Fibroblast of gingiva (primary cell): ENCODE data around the gene DENND5A.
"Not testable (repeated sequence)": the region's sequence is repeated elsewhere in the genome, so short reads cannot be mapped to it uniquely, and the experiment has no call there.

ENCODE experiments used
- DNase-seq: peaks from one replicate; pipeline ENCODE4 v3.0.0-alpha.2; 2011; ENCODE audit warnings: low read depth

Gene DENND5A

GRCh38 chr11:9210922-9211320 lies 54.2 kb downstream of the DENND5A start:
- DNase-seq = no peak

- DNase-seq = no peak
Measured at GRCh38 chr11:9210224-9210921, 54.8 kb downstream of the DENND5A start.

GRCh38 chr11:9209604-9210003 lies 55.5 kb downstream of the DENND5A start:
- not testable (repeated sequence) for DNase-seq

- no peak for DNase-seq
Measured at GRCh38 chr11:9208726-9209501, 56.2 kb downstream of the DENND5A start.

GRCh38 chr11:9207229-9207628 lies 57.9 kb downstream of the DENND5A start:
- no peak for DNase-seq

GRCh38 chr11:9206496-9206895 lies 58.7 kb downstream of the DENND5A start:
- peak; percentile 53 for DNase-seq

GRCh38 chr11:9203691-9204311 lies 61.3 kb downstream of the DENND5A start:
- no peak for DNase-seq

GRCh38 chr11:9201372-9202162 lies 63.6 kb downstream of the DENND5A start:
- no peak for DNase-seq

- no peak for DNase-seq
Measured at GRCh38 chr11:9200471-9200870, 64.7 kb downstream of the DENND5A start.

GRCh38 chr11:9193316-9193715 lies 71.8 kb downstream of the DENND5A start:
- no peak for DNase-seq

GRCh38 chr11:9192561-9192960 lies 72.6 kb downstream of the DENND5A start:
- DNase-seq = no peak

GRCh38 chr11:9190326-9191016 lies 74.7 kb downstream of the DENND5A start:
- not testable (repeated sequence) for DNase-seq

GRCh38 chr11:9188860-9189259 lies 76.3 kb downstream of the DENND5A start:
- DNase-seq = not testable (repeated sequence)

- DNase-seq = no peak
Measured at GRCh38 chr11:9187616-9188015, 77.5 kb downstream of the DENND5A start.

GRCh38 chr11:9184516-9184915 lies 80.6 kb downstream of the DENND5A start:
- no peak for DNase-seq

GRCh38 chr11:9182180-9182871 lies 82.8 kb downstream of the DENND5A start:
- DNase-seq = no peak

- peak; percentile 56 for DNase-seq
Measured at GRCh38 chr11:9180784-9181183, 84.4 kb downstream of the DENND5A start.

GRCh38 chr11:9179141-9179540 lies 86.0 kb downstream of the DENND5A start:
- no peak for DNase-seq

GRCh38 chr11:9178716-9179115 lies 86.4 kb downstream of the DENND5A start:
- DNase-seq = no peak

- no peak for DNase-seq
Measured at GRCh38 chr11:9177438-9178091, 87.6 kb downstream of the DENND5A start.
